Activated CD4-positive, alpha-beta T cell treated with anti-CD3 and anti-CD28 coated beads for 36 hours (primary cell): Measurements from ENCODE around the gene ARID3B. TPM values are rescaled to one million over a fixed set of nuclear protein-coding genes. Genes with fewer than 3 reads are reported as not detected.

ENCODE experiments used
- ATAC-seq: fragments of 200-7000 bp; cut with Tn5 transposase; one replicate; pipeline ENCODE4 v1.10.0; 2021; ENCODE audit warnings: mild to moderate bottlenecking, moderate library complexity
- CTCF ChIA-PET: fragments of 350-600 bp; sonication (Branson Sonifier 250); formaldehyde crosslinking; loops from one replicate; lab custom pipeline; 2021; ENCODE audit warnings: antibody characterized with exemption; lab: Charles Lee
- POLR2A ChIA-PET: fragments of 350-600 bp; sonication (Branson Sonifier 250); formaldehyde crosslinking; loops from one replicate; lab custom pipeline; 2021; ENCODE audit warnings: antibody characterized with exemption, inconsistent platforms; lab: Charles Lee
- DNase-seq: peaks from one replicate; pipeline ENCODE4 v3.0.0-alpha.2; 2020
- H3K27ac Mint-ChIP-seq: one replicate; pipeline ENCODE4 v1.8.0; 2021; ENCODE audit warnings: mixed read lengths
- H3K27me3 Mint-ChIP-seq: one replicate; pipeline ENCODE4 v1.8.0; 2021; ENCODE audit warnings: mixed read lengths
- H3K36me3 Mint-ChIP-seq: one replicate; pipeline ENCODE4 v1.8.0; 2021; ENCODE audit warnings: low read depth, mixed read lengths
- H3K4me1 Mint-ChIP-seq: one replicate; pipeline ENCODE4 v1.8.0; 2021; ENCODE audit warnings: mixed read lengths
- H3K4me3 Mint-ChIP-seq: one replicate; pipeline ENCODE4 v1.8.0; 2021; ENCODE audit warnings: mild to moderate bottlenecking, moderate library complexity, mixed read lengths
- H3K9me3 Mint-ChIP-seq: one replicate; pipeline ENCODE4 v1.8.0; 2021; ENCODE audit warnings: low read depth, mixed read lengths
- intact Hi-C, 2 experiments: fragments of 100-400 bp; cut with DNase I in 1 of 2; cut with micrococcal nuclease in 1 of 2; formaldehyde crosslinking; loops; one replicate each; pipeline versions ENCODE4 v1.14.2 to v1.15.1; 2022 to 2024; cut with DNase I, micrococcal nuclease
- total RNA-seq, 2 experiments: library from RNA; stranded (reverse); gene quantifications; one replicate each; pipeline ENCODE4 v1.2.3, GENCODE V29; 2021

ARID3B gene
- total RNA-seq, 2 experiments from 2014 or later: 23.9 to 25.4 TPM

GRCh38 chr15:74613953-74614743 lies 73.1 kb downstream of the ARID3B start:
- no peak for DNase-seq
- H3K4me3 Mint-ChIP-seq: peak overlapping the region; percentile 93
- no peaks in the 10 kb centered on the region for H3K27me3 Mint-ChIP-seq
- H3K4me1 Mint-ChIP-seq: peaks cover 32% of the 10 kb centered on the region
- peak overlapping the region; percentile 13 for H3K27ac Mint-ChIP-seq
- intact Hi-C loops: loop anchor here (1.0 to 10.0 kb wide), 7 partner anchors 16 to 1031 kb away; partner anchors contain the start of genes IMP3 (in 1 of the 2), PPCDC (in 1 of the 2), SNX33 (in 1 of the 2) and STOML1 (in 1 of the 2)
- CTCF ChIA-PET: interaction anchor here (0.5 to 4.0 kb wide), 13 partner anchors 10 to 873 kb away, joined by 3 to 13 read pairs (median 4); partner anchors contain the start of genes ARID3B and UBL7
- POLR2A ChIA-PET: interaction anchor here (0.6 to 2.9 kb wide), 6 partner anchors 13 to 295 kb away, joined by 3 to 13 read pairs (median 4); no protein-coding TSS in a partner anchor
- peaks cover 17% of the 10 kb centered on the region for H3K36me3 Mint-ChIP-seq
- no peak for ATAC-seq
- H3K9me3 Mint-ChIP-seq: no peaks in the 10 kb centered on the region

GRCh38 chr15:74614744-74615507 lies 73.9 kb downstream of the ARID3B start:
- DNase-seq (peak; percentile 92), ATAC-seq (peak; percentile 61)
- ChIA-PET CTCF (interaction anchor here (0.7 to 13.6 kb wide), 9 partner anchors 16 to 872 kb away, joined by 3 to 170 read pairs (median 4); partner anchors contain the start of genes ARID3B and UBL7), POLR2A (interaction anchor here (1.0 to 2.9 kb wide), 5 partner anchors 16 to 172 kb away, joined by 3 to 13 read pairs (median 4); partner anchors contain the start of gene ARID3B)
- H3K4me1 Mint-ChIP-seq: peaks cover 36% of the 10 kb centered on the region
- H3K4me3 Mint-ChIP-seq: peak overlapping the region; percentile 93
- no peaks in the 10 kb centered on the region for H3K27me3 Mint-ChIP-seq
- intact Hi-C loops: loop anchor here (1.0 to 10.0 kb wide), 21 partner anchors 17 to 1287 kb away; partner anchors contain the start of genes UBL7 (in 2 of the 2), ARID3B (in 1 of the 2), COX5A (in 1 of the 2) and EDC3 (in 1 of the 2)
- H3K27ac Mint-ChIP-seq: peak overlapping the region; percentile 95
- peaks cover 22% of the 10 kb centered on the region for H3K36me3 Mint-ChIP-seq
- H3K9me3 Mint-ChIP-seq: no peaks in the 10 kb centered on the region

- peaks cover 42% of the 10 kb centered on the region for H3K4me1 Mint-ChIP-seq
- POLR2A ChIA-PET: interaction anchor here (1.0 to 2.9 kb wide), 4 partner anchors 17 to 172 kb away, joined by 3 to 13 read pairs (median 6); partner anchors contain the start of gene ARID3B
- DNase-seq (peak; percentile 99), ATAC-seq (peak; percentile 90)
- H3K36me3 Mint-ChIP-seq: peaks cover 30% of the 10 kb centered on the region
- intact Hi-C loops: loop anchor here (1.0 to 10.0 kb wide), 19 partner anchors 17 to 1287 kb away; partner anchors contain the start of genes UBL7 (in 2 of the 2), ARID3B (in 1 of the 2), COX5A (in 1 of the 2) and EDC3 (in 1 of the 2)
- CTCF ChIA-PET: interaction anchor here (0.5 to 13.6 kb wide), 11 partner anchors 18 to 408 kb away, joined by 4 to 170 read pairs (median 5); partner anchors contain the start of genes CSK and UBL7
- H3K27ac Mint-ChIP-seq: peak within 1 kb of the TSS; percentile 95
- no peaks in the 10 kb centered on the region for H3K27me3 Mint-ChIP-seq
- peak within 1 kb of the TSS; percentile 93 for H3K4me3 Mint-ChIP-seq
- no peaks in the 10 kb centered on the region for H3K9me3 Mint-ChIP-seq
These were observed 74.7 kb downstream of the ARID3B start, which contains the start of gene CLK3 for GRCh38 chr15:74615508-74616365. Gene CLK3, plus strand, starts transcription at chr15:74615836. Its CDS starts 3,361 bp downstream, at chr15:74619197.

- peaks cover 48% of the 10 kb centered on the region for H3K4me1 Mint-ChIP-seq
- peaks cover 36% of the 10 kb centered on the region for H3K36me3 Mint-ChIP-seq
- peak overlapping the region; percentile 93 for H3K4me3 Mint-ChIP-seq
- H3K27me3 Mint-ChIP-seq: no peaks in the 10 kb centered on the region
- intact Hi-C loops: loop anchor here in 1 of 2 experiments (5.0 to 10.0 kb wide), 3 partner anchors 286 to 1286 kb away; partner anchors contain the start of genes FBXO22, IMP3 and SNX33
- DNase-seq: peak; percentile 83
- no peaks in the 10 kb centered on the region for H3K9me3 Mint-ChIP-seq
- peak overlapping the region; percentile 92 for H3K27ac Mint-ChIP-seq
- POLR2A ChIA-PET: interaction anchor here (1.7 kb wide), 2 partner anchors 76 to 168 kb away, joined by 4 to 8 read pairs; partner anchors contain the start of gene ARID3B
- no peak for ATAC-seq
- CTCF ChIA-PET: interaction anchor here (0.5 to 13.6 kb wide), 14 partner anchors 10 to 407 kb away, joined by 3 to 170 read pairs (median 4); partner anchors contain the start of genes CSK and UBL7
These were observed 75.4 kb downstream of the ARID3B start for GRCh38 chr15:74616366-74616939.

GRCh38 chr15:74616996-74617395 lies 76.0 kb downstream of the ARID3B start:
- ChIA-PET POLR2A (interaction anchor here (1.4 to 1.7 kb wide), 2 partner anchors 167 to 238 kb away, joined by 3 to 4 read pairs; no protein-coding TSS in a partner anchor), CTCF (interaction anchor here (0.6 to 13.6 kb wide), 17 partner anchors 10 to 1010 kb away, joined by 3 to 170 read pairs (median 5); partner anchors contain the start of genes CSK, PPCDC and UBL7)
- Mint-ChIP-seq H3K4me3 (peak overlapping the region; percentile 93), H3K9me3 (no peaks in the 10 kb centered on the region), H3K36me3 (peaks cover 41% of the 10 kb centered on the region), H3K27ac (peak overlapping the region; percentile 92), H3K4me1 (peaks cover 48% of the 10 kb centered on the region), H3K27me3 (no peaks in the 10 kb centered on the region)
- DNase-seq (no peak), ATAC-seq (no peak)
- intact Hi-C loops: loop anchor here in 1 of 2 experiments (5.0 to 10.0 kb wide), 3 partner anchors 285 to 1285 kb away; partner anchors contain the start of genes FBXO22, IMP3 and SNX33

- Mint-ChIP-seq H3K36me3 (peaks cover 56% of the 10 kb centered on the region), H3K4me1 (peaks cover 49% of the 10 kb centered on the region), H3K9me3 (no peaks in the 10 kb centered on the region), H3K27me3 (no peaks in the 10 kb centered on the region), H3K4me3 (no peak overlapping the region), H3K27ac (peak overlapping the region; percentile 71)
- CTCF ChIA-PET: interaction anchor here (0.5 to 13.6 kb wide), 10 partner anchors 15 to 283 kb away, joined by 3 to 170 read pairs (median 4); partner anchors contain the start of gene CSK
- intact Hi-C loops: loop anchor here in 1 of 2 experiments (5.0 to 10.0 kb wide), 3 partner anchors 283 to 1283 kb away; partner anchors contain the start of genes FBXO22, IMP3 and SNX33
- DNase-seq (no peak), ATAC-seq (no peak)
- POLR2A ChIA-PET: no interaction called here
These were observed 78.0 kb downstream of the ARID3B start for GRCh38 chr15:74618841-74619596.

GRCh38 chr15:74619916-74620635 lies 79.1 kb downstream of the ARID3B start:
- CTCF ChIA-PET: interaction anchor here (1.7 to 13.6 kb wide), 3 partner anchors 14 to 150 kb away, joined by 4 to 170 read pairs (median 59); no protein-coding TSS in a partner anchor
- Mint-ChIP-seq H3K4me3 (no peak overlapping the region), H3K27ac (peak overlapping the region; percentile 51), H3K9me3 (no peaks in the 10 kb centered on the region), H3K4me1 (peaks cover 46% of the 10 kb centered on the region), H3K27me3 (no peaks in the 10 kb centered on the region), H3K36me3 (peaks cover 67% of the 10 kb centered on the region)
- DNase-seq: no peak
- no peak for ATAC-seq
- POLR2A ChIA-PET: no interaction called here
- intact Hi-C loops: loop anchor here in 1 of 2 experiments (5.0 to 10.0 kb wide), 3 partner anchors 282 to 1282 kb away; partner anchors contain the start of genes FBXO22, IMP3 and SNX33
